Osteoblast (primary cell): ENCODE data around the gene APOC4. TPM values are rescaled to one million over a fixed set of nuclear protein-coding genes. Genes with fewer than 3 reads are reported as not detected.

Source experiments
- DNase-seq: peaks from one replicate; pipeline ENCODE4 v3.0.0; 2011; ENCODE audit warnings: low spot score, mixed read lengths; ENCODE audit not compliant: insufficient read length; ENCODE audit errors: missing footprints
- H2AFZ ChIP-seq: 2 replicates; pipeline ENCODE4 v1.6.0; 2011; ENCODE audit warnings: mild to moderate bottlenecking, low read length
- H3K27ac ChIP-seq: 2 replicates; pipeline ENCODE4 v1.5.1; 2011; ENCODE audit warnings: mild to moderate bottlenecking, low read depth, low read length, moderate library complexity
- H3K27me3 ChIP-seq: 2 replicates; pipeline ENCODE4 v1.6.0; 2012; ENCODE audit warnings: mild to moderate bottlenecking, control low read depth, inconsistent platforms, low read length, moderate library complexity; ENCODE audit not compliant: insufficient read depth
- H3K36me3 ChIP-seq: 2 replicates; pipeline ENCODE4 v1.5.1; 2011; ENCODE audit warnings: mild to moderate bottlenecking, low read length, control low read depth, moderate library complexity; ENCODE audit not compliant: insufficient read depth
- H3K4me1 ChIP-seq: 2 replicates; pipeline ENCODE4 v1.5.1; 2011; ENCODE audit warnings: mild to moderate bottlenecking, low read length, control low read depth, moderate library complexity; ENCODE audit not compliant: insufficient read depth
- H3K4me2 ChIP-seq: 2 replicates; pipeline ENCODE4 v1.6.0; 2011; ENCODE audit warnings: mild to moderate bottlenecking, low read length; ENCODE audit not compliant: insufficient read depth
- H3K4me3 ChIP-seq: fragments of 200-600 bp; sonication (generic); 3 replicates; pipeline ENCODE4 v1.5.1; 2012; ENCODE audit warnings: mild to moderate bottlenecking, low read length, inconsistent platforms; ENCODE audit not compliant: insufficient read depth
- H3K79me2 ChIP-seq: 2 replicates; pipeline ENCODE4 v1.6.0; 2012; ENCODE audit warnings: mild to moderate bottlenecking, low read length, control low read depth, inconsistent platforms; ENCODE audit not compliant: insufficient read depth
- H3K9me3 ChIP-seq: 2 replicates; pipeline ENCODE4 v1.5.1; 2011; ENCODE audit warnings: low read depth, low read length, control low read depth
- H4K20me1 ChIP-seq: 2 replicates; pipeline ENCODE4 v1.6.0; 2012; ENCODE audit warnings: mild to moderate bottlenecking, low read length, control low read depth; ENCODE audit not compliant: insufficient read depth
- CTCF ChIP-seq: IDR thresholded peaks from 2 replicates; pipeline ENCODE4 v1.5.1; 2011; ENCODE audit warnings: mild to moderate bottlenecking, low read depth, low read length, moderate library complexity; ENCODE audit errors: extremely low read depth
- total RNA-seq: library from RNA; depleted of rRNA; stranded (reverse); fragments of >200 nt; gene quantifications from 2 replicates; pipeline ENCODE4 v1.2.3, GENCODE V29; 2012

APOC4 gene
- total RNA-seq, 1 donor: not detected

DNA sequence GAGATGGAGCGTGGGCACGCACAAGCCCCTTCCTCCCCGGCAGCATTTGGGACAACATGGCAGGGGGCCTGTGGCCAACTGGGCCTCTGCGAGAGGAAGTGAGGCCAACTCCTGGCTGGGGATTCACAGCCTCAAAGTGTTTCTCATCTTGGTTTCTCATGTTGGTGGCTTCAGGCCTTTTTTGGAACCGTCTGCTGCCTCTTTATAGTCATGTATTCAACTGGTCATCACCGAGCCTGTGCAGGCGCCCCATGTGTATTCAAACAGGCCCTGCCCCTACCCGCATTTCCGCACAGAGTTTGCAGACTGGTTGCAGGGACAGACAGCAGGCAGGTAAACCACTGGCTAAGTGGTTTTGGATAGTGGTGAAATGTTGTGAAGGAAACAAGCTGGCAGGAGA is 42.0 kb downstream of the APOC4 start:
- H3K4me3 ChIP-seq: no peak overlapping the region
- H3K27me3 ChIP-seq: no peaks in the 10 kb centered on the region
- peaks cover 3% of the 10 kb centered on the region for H4K20me1 ChIP-seq
- DNase-seq: no peak
- no peaks in the 10 kb centered on the region for H3K79me2 ChIP-seq
- TF ChIP-seq CTCF: no peak
- H3K4me1 ChIP-seq: no peaks in the 10 kb centered on the region
- H3K36me3 ChIP-seq: peaks cover 41% of the 10 kb centered on the region
- H3K4me2 ChIP-seq: no peak overlapping the region
- H3K27ac ChIP-seq: no peak overlapping the region
- H2AFZ ChIP-seq: no peak overlapping the region
- no peaks in the 10 kb centered on the region for H3K9me3 ChIP-seq

DNA sequence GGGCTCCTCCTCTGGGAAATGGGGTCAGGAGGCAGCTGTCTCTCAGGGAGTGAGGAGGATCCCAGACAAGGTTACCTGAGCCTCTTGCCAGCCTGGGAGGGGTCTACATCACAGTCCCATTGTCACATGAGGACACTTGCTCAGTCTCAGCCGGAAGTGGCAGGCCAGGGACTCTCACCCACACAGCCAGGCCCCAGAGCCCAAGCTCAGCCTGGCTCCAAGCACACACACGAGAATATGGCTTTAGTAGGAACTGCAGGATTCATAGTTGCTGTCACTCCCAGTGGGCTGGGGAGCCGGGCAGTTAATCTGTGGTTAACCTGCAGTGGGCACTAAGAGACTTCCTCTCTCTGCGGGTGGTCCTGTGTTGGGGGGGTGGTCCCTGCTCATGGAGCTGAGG is 43.4 kb downstream of the APOC4 start:
- Histone ChIP-seq H2AFZ (no peak overlapping the region), H3K27me3 (no peaks in the 10 kb centered on the region), H3K4me1 (no peaks in the 10 kb centered on the region), H3K79me2 (no peaks in the 10 kb centered on the region), H3K4me3 (no peak overlapping the region), H4K20me1 (peaks cover 7% of the 10 kb centered on the region), H3K27ac (no peak overlapping the region), H3K9me3 (no peaks in the 10 kb centered on the region), H3K36me3 (peaks cover 36% of the 10 kb centered on the region), H3K4me2 (no peak overlapping the region)
- DNase-seq: peak; percentile 84
- TF ChIP-seq CTCF: no peak

- Histone ChIP-seq H3K9me3 (no peaks in the 10 kb centered on the region), H4K20me1 (peaks cover 7% of the 10 kb centered on the region), H3K4me1 (no peaks in the 10 kb centered on the region), H3K36me3 (peaks cover 45% of the 10 kb centered on the region), H3K4me3 (no peak overlapping the region), H3K27me3 (no peaks in the 10 kb centered on the region), H3K4me2 (no peak overlapping the region), H3K27ac (no peak overlapping the region), H3K79me2 (no peaks in the 10 kb centered on the region), H2AFZ (no peak overlapping the region)
- DNase-seq: peak; percentile 74
- no peak for TF ChIP-seq CTCF
Observed at GRCh38 chr19:44986389-44986788, 44.4 kb downstream of the APOC4 start.

DNA sequence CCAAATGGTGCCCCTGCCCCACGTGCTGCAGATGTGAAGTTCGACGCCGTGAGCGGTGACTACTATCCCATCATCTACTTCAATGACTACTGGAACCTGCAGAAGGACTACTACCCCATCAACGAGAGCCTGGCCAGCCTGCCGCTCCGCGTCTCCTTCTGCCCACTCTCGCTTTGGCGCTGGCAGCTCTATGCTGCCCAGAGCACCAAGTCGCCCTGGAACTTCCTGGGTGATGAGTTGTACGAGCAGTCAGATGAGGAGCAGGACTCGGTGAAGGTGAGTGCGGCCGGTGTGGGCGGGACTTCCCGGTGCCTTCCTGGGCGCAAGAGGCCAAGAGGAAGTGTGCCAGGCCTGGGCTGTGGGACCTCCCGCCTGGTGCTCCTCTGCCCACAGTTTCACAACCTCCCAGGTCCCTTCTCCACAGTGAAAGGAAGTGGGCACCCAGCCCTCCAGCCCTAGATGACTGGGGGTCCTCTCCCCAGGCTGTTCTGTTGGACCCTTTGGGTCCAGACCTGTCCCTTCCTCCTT is 45.2 kb downstream of the APOC4 start:
- H3K27ac ChIP-seq: no peak overlapping the region
- no peaks in the 10 kb centered on the region for H3K79me2 ChIP-seq
- H3K4me3 ChIP-seq: no peak overlapping the region
- no peak overlapping the region for H3K4me2 ChIP-seq
- peak; percentile 62 for DNase-seq
- peaks cover 51% of the 10 kb centered on the region for H3K36me3 ChIP-seq
- H4K20me1 ChIP-seq: peaks cover 7% of the 10 kb centered on the region
- H2AFZ ChIP-seq: no peak overlapping the region
- TF ChIP-seq CTCF: no peak
- no peaks in the 10 kb centered on the region for H3K27me3 ChIP-seq
- H3K9me3 ChIP-seq: no peaks in the 10 kb centered on the region
- no peaks in the 10 kb centered on the region for H3K4me1 ChIP-seq
